A549 (cell line): ENCODE results near the gene NTRK1. TPM values are rescaled to one million over a fixed set of nuclear protein-coding genes. Genes with fewer than 3 reads are reported as not detected.

Experiments used
- ATAC-seq, 2 experiments: fragments of 200-7000 bp in 1 of 2; fragments of >200 bp in 1 of 2; cut with Nextera tagmentation in 1 of 2; cut with Tn5 transposase in 1 of 2; 3 replicates each; pipeline versions ENCODE4 v1.8.0 to v1.9.1; 2018 to 2020; ENCODE audit warnings: mild to moderate bottlenecking in 1 of 2, moderate library complexity in 1 of 2
- CTCF ChIA-PET: fragments of 300-600 bp; sonication (Branson Sonifier 250); formaldehyde crosslinking; extraction: SDS; loops from one replicate; lab custom pipeline; 2021; ENCODE audit warnings: antibody characterized with exemption, inconsistent platforms; lab: Yijun Ruan, JAX
- POLR2A ChIA-PET: fragments of 350-600 bp; formaldehyde crosslinking; extraction: SDS; loops from one replicate; lab custom pipeline; 2021; ENCODE audit warnings: antibody characterized with exemption, inconsistent platforms; lab: Yijun Ruan, JAX
- DNase-seq, 2 experiments: peaks; one replicate each; pipeline versions ENCODE4 v3.0.0 to v3.0.0-alpha.2; 2011 to 2016; ENCODE audit warnings: low read depth in 1 of 2, low spot score in 1 of 2
- FAIRE-seq: peaks from 2 replicates; lab custom pipeline; 2011; peaks lifted over from hg19 to GRCh38; lab: Jason Lieb, UNC
- H3K27ac ChIP-seq, 2 experiments: fragments of >200 bp; sonication (Bioruptor Twin); formaldehyde crosslinking; 3 replicates each; pipeline ENCODE4 v1.5.1; 2016 to 2017
- H3K4me1 ChIP-seq: fragments of >200 bp; sonication (Bioruptor Twin); formaldehyde crosslinking; 3 replicates; pipeline ENCODE4 v1.6.1; 2016
- H3K4me2 ChIP-seq: fragments of >200 bp; sonication (Bioruptor Twin); formaldehyde crosslinking; 3 replicates; pipeline ENCODE4 v1.6.1; 2016
- H3K4me3 ChIP-seq: fragments of >200 bp; sonication (Bioruptor Twin); formaldehyde crosslinking; 3 replicates; pipeline ENCODE4 v1.5.1; 2016
- H3K9me3 ChIP-seq: fragments of >200 bp; sonication (Bioruptor Twin); formaldehyde crosslinking; 3 replicates; pipeline ENCODE4 v1.6.1; 2016
- ATOH8 ChIP-seq: fragments of 250-450 bp; sonication (Bioruptor Pico); IDR thresholded peaks from 2 replicates; pipeline ENCODE4 v1.5.0; 2020; ENCODE audit warnings: low read depth, mild to moderate bottlenecking, moderate library complexity
- BCL3 ChIP-seq: fragments of >200 bp; sonication (Bioruptor Twin); formaldehyde crosslinking; IDR thresholded peaks from 3 replicates; pipeline ENCODE4 v1.6.1; 2016
- CBX2 ChIP-seq: fragments of 200-600 bp; sonication (generic); IDR thresholded peaks from 2 replicates; pipeline ENCODE4 v1.6.1; 2016; ENCODE audit warnings: low read depth, mild to moderate bottlenecking, borderline replicate concordance
- CEBPB ChIP-seq, 2 experiments: fragments of >200 bp in 1 of 2; sonication (Bioruptor Twin) in 1 of 2; formaldehyde crosslinking in 1 of 2; IDR thresholded peaks; 2 replicates each; pipeline ENCODE4 v1.6.1; 2012 to 2016
- CTCF ChIP-seq: fragments of >200 bp; sonication (Bioruptor Twin); formaldehyde crosslinking; IDR thresholded peaks from 3 replicates; pipeline ENCODE4 v1.5.1; 2016
- EHF ChIP-seq: fragments of 250-450 bp; sonication (Bioruptor Pico); IDR thresholded peaks from 2 replicates; pipeline ENCODE4 v1.5.0; 2020; ENCODE audit warnings: mild to moderate bottlenecking
- EHMT2 ChIP-seq: fragments of 200-600 bp; sonication (generic); IDR thresholded peaks from 2 replicates; pipeline ENCODE4 v1.6.1; 2016; ENCODE audit warnings: antibody characterized with exemption, low read depth, mild to moderate bottlenecking, moderate library complexity
- EP300 ChIP-seq, 2 experiments: fragments of >200 bp; sonication (Bioruptor Twin); formaldehyde crosslinking; IDR thresholded peaks; 2 replicates in 1 of 2; 3 replicates in 1 of 2; pipeline ENCODE4 v1.6.1; 2016 to 2017
- FOSB ChIP-seq: fragments of 250-450 bp; sonication (Bioruptor Pico); IDR thresholded peaks from 2 replicates; pipeline ENCODE4 v1.5.0; 2020; ENCODE audit warnings: mild to moderate bottlenecking, moderate library complexity
- GATA3 ChIP-seq: IDR thresholded peaks from 2 replicates; pipeline ENCODE4 v1.6.1; 2012; ENCODE audit warnings: borderline replicate concordance
- HOXA7 ChIP-seq: fragments of 250-450 bp; sonication (Bioruptor Pico); IDR thresholded peaks from 2 replicates; pipeline ENCODE4 v1.5.0; 2020; ENCODE audit warnings: mild to moderate bottlenecking, moderate library complexity
- HOXB13 ChIP-seq: fragments of 250-450 bp; sonication (Bioruptor Pico); IDR thresholded peaks from 2 replicates; pipeline ENCODE4 v1.5.0; 2020; ENCODE audit warnings: low read depth, mild to moderate bottlenecking, moderate library complexity
- HOXB5 ChIP-seq: fragments of 250-450 bp; sonication (Bioruptor Pico); IDR thresholded peaks from 2 replicates; pipeline ENCODE4 v1.5.0; 2020; ENCODE audit warnings: mild to moderate bottlenecking, moderate library complexity
- MAX ChIP-seq: IDR thresholded peaks from 2 replicates; pipeline ENCODE4 v1.6.1; 2012
- MAZ ChIP-seq: fragments of 150-350 bp; IDR thresholded peaks from 2 replicates; pipeline ENCODE4 v1.6.1; 2014; ENCODE audit warnings: antibody characterized with exemption, low read depth, low read length, borderline replicate concordance
- MYC ChIP-seq: IDR thresholded peaks from 2 replicates; pipeline ENCODE4 v1.6.1; 2012; ENCODE audit warnings: mild to moderate bottlenecking, inconsistent platforms, low read length, improper control_type of control experiment, borderline replicate concordance
- POLR2A ChIP-seq: IDR thresholded peaks from 2 replicates; pipeline ENCODE4 v1.6.1; 2012; ENCODE audit warnings: mild to moderate bottlenecking, low read length
- POLR2AphosphoS2 ChIP-seq: conservative IDR thresholded peaks from 2 replicates; pipeline ENCODE4 v1.6.1; 2012; ENCODE audit warnings: low read length, improper control_type of control experiment, inconsistent platforms
- RAD21 ChIP-seq, 2 experiments: fragments of >200 bp in 1 of 2; sonication (Bioruptor Twin) in 1 of 2; formaldehyde crosslinking in 1 of 2; IDR thresholded peaks in 1 of 2; conservative IDR thresholded peaks in 1 of 2; 2 replicates in 1 of 2; 3 replicates in 1 of 2; pipeline ENCODE4 v1.6.1; 2012 to 2018; ENCODE audit warnings: inconsistent platforms in 1 of 2
- RFX5 ChIP-seq: fragments of 450-650 bp; IDR thresholded peaks from 2 replicates; pipeline ENCODE4 v1.7.1; 2014; ENCODE audit warnings: antibody characterized with exemption, mild to moderate bottlenecking, moderate library complexity
- SMC3 ChIP-seq: fragments of >200 bp; sonication (Bioruptor Twin); formaldehyde crosslinking; IDR thresholded peaks from 3 replicates; pipeline ENCODE4 v1.6.1; 2018; ENCODE audit warnings: inconsistent platforms
- SREBF2 ChIP-seq: fragments of 450-650 bp; IDR thresholded peaks from 2 replicates; pipeline ENCODE4 v1.6.1; 2014; ENCODE audit warnings: mild to moderate bottlenecking, moderate library complexity
- TFCP2L1 ChIP-seq: fragments of 250-450 bp; sonication (Bioruptor Pico); IDR thresholded peaks from 2 replicates; pipeline ENCODE4 v1.5.0; 2021; ENCODE audit warnings: mild to moderate bottlenecking
- whole genome bisulfite sequencing: methylation state at CpG from one replicate; pipeline ENCODE4 v1.1.6; 2017; ENCODE audit errors: missing lambda C conversion rate; 5-methylcytosine and 5-hydroxymethylcytosine counted together
- polyA plus RNA-seq, 4 experiments: library from polyadenylated mRNA; depleted of rRNA in 3 of 4; stranded (reverse); fragments of >200 nt; fragmentation: RNase III in 1 of 4; extraction: RNeasy Plus Mini Kit Qiagen cat#74134 plus additional on column Dnase treatment in 1 of 4; gene quantifications; 2 replicates in 3 of 4; 3 replicates in 1 of 4; pipeline ENCODE4 v1.2.3, GENCODE V29; 2011 to 2017
- TF ChIP-seq, protein P1 (sequence below): IDR thresholded peaks from 2 replicates; pipeline ENCODE4 v1.6.1; 2012; ENCODE audit warnings: low read depth, borderline replicate concordance

NTRK1 gene
- polyA plus RNA-seq, 2 of the 4 experiments (the other 2 are of a cell fraction), result 0.05 to 0.18 TPM

DNA sequence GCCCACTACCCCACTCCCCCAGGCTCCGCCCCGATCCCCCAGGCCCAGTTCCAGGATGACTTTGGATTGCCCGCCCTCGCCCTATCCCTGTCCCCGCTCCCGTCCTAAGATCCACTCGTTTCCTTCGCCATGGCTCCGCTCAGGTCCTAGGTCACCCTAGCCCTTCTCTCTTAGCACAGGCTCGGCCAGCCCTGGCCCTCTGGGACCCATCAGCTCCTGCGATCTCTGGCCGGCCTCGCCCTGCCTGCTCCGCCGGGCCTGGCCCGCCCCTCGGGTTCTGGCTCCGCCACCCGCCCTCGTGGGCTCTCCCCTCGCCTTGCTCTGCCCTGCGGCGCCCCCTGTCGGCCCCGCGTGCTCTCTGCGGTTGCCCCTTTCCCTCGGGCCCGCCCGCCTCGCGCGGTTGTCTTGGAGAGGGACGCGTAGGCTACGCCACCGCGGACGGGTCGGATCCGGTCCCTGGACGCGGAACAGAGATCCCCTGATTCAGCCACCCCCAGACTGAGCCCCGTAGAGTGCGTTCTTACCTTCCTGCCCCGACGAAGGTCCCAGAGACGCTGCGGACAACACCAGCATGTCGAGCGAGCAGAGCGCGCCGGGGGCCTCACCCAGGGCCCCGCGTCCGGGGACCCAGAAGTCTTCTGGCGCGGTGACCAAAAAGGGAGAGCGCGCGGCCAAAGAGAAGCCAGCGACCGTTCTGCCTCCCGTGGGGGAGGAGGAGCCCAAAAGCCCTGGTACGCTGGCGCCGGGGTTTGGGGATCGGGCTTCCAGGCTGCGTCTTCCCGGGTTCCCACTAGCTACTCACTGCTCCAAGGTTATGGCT, 59.8 kb downstream of the NTRK1 start, which contains the start of gene LRRC71:
TSS of gene LRRC71 (plus strand) at position 400 of the 820 bp plus-strand sequence. CDS start at position 572, 172 bp downstream.
- DNase-seq (peak; percentile 79 to 90), ATAC-seq (peak; percentile 87 to 97), FAIRE-seq (no peak)
- H3K9me3 ChIP-seq, result no peaks in the 10 kb centered on the region
- peak within 1 kb of the TSS; percentile 65 to 86 for H3K27ac ChIP-seq
- peak; percentile 89 to 97 for TF ChIP-seq RAD21 (conservative IDR thresholded peaks at IDR 0.05 in 1 of 2, IDR thresholded peaks at IDR 0.05 in 1 of 2)
- no peak for TF ChIP-seq FOSB (CRISPR knock-in tag)
- peak; percentile 65 for TF ChIP-seq MYC
- TF ChIP-seq HOXB5, result no peak
- TF ChIP-seq MAZ, result 0 out of 2 replicates have a peak, but pooled peaks have one; percentile 64
- TF ChIP-seq MAX, result peak; percentile 87
- TF ChIP-seq TFCP2L1 (CRISPR knock-in tag), result no peak
- TF ChIP-seq EHF, result no peak
- TF ChIP-seq, protein P1, sequence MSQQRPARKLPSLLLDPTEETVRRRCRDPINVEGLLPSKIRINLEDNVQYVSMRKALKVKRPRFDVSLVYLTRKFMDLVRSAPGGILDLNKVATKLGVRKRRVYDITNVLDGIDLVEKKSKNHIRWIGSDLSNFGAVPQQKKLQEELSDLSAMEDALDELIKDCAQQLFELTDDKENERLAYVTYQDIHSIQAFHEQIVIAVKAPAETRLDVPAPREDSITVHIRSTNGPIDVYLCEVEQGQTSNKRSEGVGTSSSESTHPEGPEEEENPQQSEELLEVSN, result peak; percentile 59
- no peak for TF ChIP-seq CBX2
- peak; percentile 43; the same call in 1 of the 2 replicates for TF ChIP-seq RFX5
- TF ChIP-seq EP300 (IDR thresholded peaks at IDR 0.05), result no peak
- peak; percentile 20; the same call in 1 of the 2 replicates for TF ChIP-seq POLR2A
- peak; percentile 90 for TF ChIP-seq SMC3
- TF ChIP-seq CTCF, result peak; percentile 94
- WGBS, result 35% methylated on average over 41 of the region's 71 CpGs
- ChIA-PET POLR2A (no interaction called here), CTCF (interaction anchor here (0.6 to 11.4 kb wide), 39 partner anchors 8 to 296 kb away, joined by 3 to 341 read pairs (median 4); partner anchors contain the start of genes INSRR, NES, NTRK1 and PEAR1)
- peaks cover 10% of the 10 kb centered on the region for H3K4me1 ChIP-seq
- H3K4me3 ChIP-seq, result peak within 1 kb of the TSS; percentile 29
- peak within 1 kb of the TSS; percentile 91 for H3K4me2 ChIP-seq

GRCh38 chr1:156921053-156921529, 60.4 kb downstream of the NTRK1 start:
- peak overlapping the region; percentile 91; the same call in 2 of the 3 replicates for H3K4me2 ChIP-seq
- 65% methylated on average over 7 of the region's 7 CpGs for WGBS

More at GRCh38 chr1:156921053-156921529, 60.4 kb downstream of the NTRK1 start:
- Histone ChIP-seq H3K9me3 (no peaks in the 10 kb centered on the region), H3K4me3 (no peak overlapping the region), H3K4me1 (peaks cover 11% of the 10 kb centered on the region), H3K27ac (no peak overlapping the region; a peak in 1 of 6 replicates)
- CTCF ChIA-PET, result interaction anchor here (0.6 to 11.4 kb wide), 22 partner anchors 9 to 297 kb away, joined by 3 to 341 read pairs (median 5); partner anchors contain the start of genes INSRR, NES, NTRK1 and PEAR1
- TF ChIP-seq SREBF2 (no peak), HOXB13 (CRISPR knock-in tag) (no peak), BCL3 (no peak), EHMT2 (no peak), MAZ (no peak), ATOH8 (CRISPR knock-in tag) (no peak), HOXA7 (CRISPR knock-in tag) (no peak), POLR2AphosphoS2 (no peak), FOSB (CRISPR knock-in tag) (no peak), TFCP2L1 (CRISPR knock-in tag) (no peak), GATA3 (no peak), CEBPB (IDR thresholded peaks at IDR 0.05) (no peak)
- ATAC-seq (no peak), DNase-seq (no peak), FAIRE-seq (no peak)
- POLR2A ChIA-PET, result no interaction called here
